Tibial nerve (tissue), 4 donors: Measurements from ENCODE around the gene RNF182.

ENCODE experiments used
- CTCF ChIP-seq, 5 experiments: fragments of 200-600 bp in 3 of 5; fragments of 450-650 bp in 2 of 5; sonication (generic) in 3 of 5; IDR thresholded peaks; one replicate each; pipeline ENCODE4 v1.5.1; 2016 to 2019; ENCODE audit warnings: antibody characterized with exemption in 5 of 5, mild to moderate bottlenecking in 3 of 5, moderate library complexity in 2 of 5
- EP300 ChIP-seq, 2 donors: sonication (generic); formaldehyde crosslinking; IDR thresholded peaks; one replicate each; pipeline ENCODE4 v1.6.1; 2017; ENCODE audit warnings: antibody characterized with exemption in 2 of 2, mild to moderate bottlenecking in 1 of 2
- POLR2A ChIP-seq, 2 donors: fragments of 450-650 bp; IDR thresholded peaks; one replicate each; pipeline ENCODE4 v1.6.1; 2017; ENCODE audit warnings: antibody characterized with exemption in 2 of 2, mild to moderate bottlenecking in 2 of 2, moderate library complexity in 2 of 2

DNA sequence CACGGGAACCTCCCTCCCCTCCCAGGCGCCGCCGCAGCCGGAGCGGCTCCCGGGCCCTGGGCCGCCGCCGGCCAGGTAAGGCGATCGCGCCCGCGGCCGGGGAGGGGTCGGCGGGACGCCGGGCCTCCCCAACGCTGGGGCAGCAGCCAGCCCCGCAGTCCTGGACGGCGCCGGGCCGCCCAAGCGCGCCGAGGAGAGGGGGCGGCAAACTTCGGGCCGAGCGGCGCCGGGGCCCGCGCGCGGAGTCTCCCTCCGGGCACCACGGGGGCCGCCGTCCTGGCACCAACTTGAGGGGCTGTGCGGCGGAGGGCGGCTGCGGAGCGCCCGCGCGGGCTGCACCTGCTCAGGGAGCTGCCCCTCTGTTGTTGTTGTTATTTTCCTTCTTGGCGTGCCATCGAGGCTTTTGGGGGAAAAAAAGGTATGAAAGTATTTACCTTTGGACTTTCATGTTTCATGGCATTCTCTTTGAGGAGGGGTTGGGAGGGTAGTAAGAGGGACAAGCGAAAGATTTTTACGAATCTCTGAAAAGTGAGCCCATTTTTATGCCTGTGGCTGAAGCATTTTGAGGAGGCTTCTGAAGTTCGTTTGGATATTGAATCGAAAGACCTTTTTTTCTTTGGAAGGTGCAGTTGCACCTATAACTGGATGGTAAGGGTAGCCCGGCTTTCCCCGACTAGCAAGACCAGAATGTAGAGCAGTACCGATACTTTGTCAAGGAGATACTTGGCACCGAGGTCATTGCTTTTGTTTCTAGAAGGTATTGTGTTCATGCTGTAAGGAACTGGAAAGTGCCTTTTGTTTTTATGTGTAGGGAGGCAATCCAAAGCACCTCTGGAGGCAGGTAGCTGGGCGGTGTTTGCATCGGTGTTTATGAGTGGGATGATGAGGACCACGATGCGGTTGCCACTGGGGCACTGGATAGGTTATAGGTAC lies at the start of gene RNF182:
- TF ChIP-seq CTCF (IDR thresholded peaks at IDR 0.05) (no peak), POLR2A (IDR thresholded peaks at IDR 0.05) (no peak), EP300 (IDR thresholded peaks at IDR 0.05) (no peak)
